Left lung (tissue), 10 donors: ENCODE data around the gene LARGE1. TPM values are rescaled to one million over a fixed set of nuclear protein-coding genes. Genes with fewer than 3 reads are reported as not detected.

Source experiments
- ATAC-seq: fragments of 200-7000 bp; cut with Tn5 transposase; one replicate; pipeline ENCODE4 v1.9.1; 2020; ENCODE audit warnings: moderate library complexity
- DNase-seq, 4 donors: peaks; one replicate each; pipeline ENCODE4 v3.0.0-alpha.2; 2013 to 2020
- H3K27ac ChIP-seq, 2 donors: fragments of 200-600 bp; sonication (generic) in 1 of 2; one replicate each; pipeline versions ENCODE4 v1.5.0 to v1.8.0; 2020 to 2021
- H3K27me3 ChIP-seq, 2 donors: fragments of 200-600 bp; sonication (generic) in 1 of 2; one replicate each; pipeline versions ENCODE4 v1.5.0 to v1.8.0; 2020 to 2021
- H3K36me3 ChIP-seq, 2 donors: fragments of 200-600 bp; sonication (generic) in 1 of 2; one replicate each; pipeline versions ENCODE4 v1.5.0 to v1.8.0; 2020 to 2021
- H3K4me1 ChIP-seq, 2 donors: fragments of 200-600 bp; one replicate each; pipeline ENCODE4 v1.8.0; 2021
- H3K4me3 ChIP-seq, 2 donors: fragments of 200-600 bp; sonication (generic) in 1 of 2; one replicate each; pipeline versions ENCODE4 v1.5.0 to v1.8.0; 2020 to 2021; ENCODE audit warnings: mild to moderate bottlenecking in 1 of 2
- H3K9me3 ChIP-seq, 2 donors: fragments of 200-600 bp; sonication (generic) in 1 of 2; one replicate each; pipeline versions ENCODE4 v1.5.0 to v1.8.0; 2020 to 2021
- intact Hi-C, 2 donors: fragments of 100-400 bp; cut with DNase I; formaldehyde crosslinking; loops; one replicate each; pipeline versions ENCODE4 v1.11.2 to v1.14.2; 2022
- polyA plus RNA-seq, 6 donors: library from polyadenylated mRNA; unstranded; fragments of 120-200 nt; gene quantifications; one replicate each; pipeline ENCODE4 v1.2.1, GENCODE V29; 2013; ENCODE audit not compliant: insufficient read length in 6 of 6
- total RNA-seq, 2 donors: library from RNA; stranded (reverse); fragmentation: NEBNext Ultra II Directional; extraction: Animal tissue kit (Norgen Biotek cat#: 25700); gene quantifications; one replicate each; pipeline ENCODE4 v1.2.1, GENCODE V29; 2021
- TF ChIP-seq, protein P1 (sequence below), 2 donors: fragments of 200-600 bp; sonication (generic) in 1 of 2; IDR thresholded peaks; one replicate each; pipeline versions ENCODE4 v1.5.0 to v1.8.0; 2021; ENCODE audit warnings: antibody characterized with exemption in 2 of 2
- donor health status: DM: no; HTN: yes; CAD: no.
- donor health status: DM: no; HTN: no; CAD: no.

The LARGE1 gene
- total and polyA plus RNA-seq, 8 donors = 22.4 to 36.1 (median 33.2) TPM

DNA sequence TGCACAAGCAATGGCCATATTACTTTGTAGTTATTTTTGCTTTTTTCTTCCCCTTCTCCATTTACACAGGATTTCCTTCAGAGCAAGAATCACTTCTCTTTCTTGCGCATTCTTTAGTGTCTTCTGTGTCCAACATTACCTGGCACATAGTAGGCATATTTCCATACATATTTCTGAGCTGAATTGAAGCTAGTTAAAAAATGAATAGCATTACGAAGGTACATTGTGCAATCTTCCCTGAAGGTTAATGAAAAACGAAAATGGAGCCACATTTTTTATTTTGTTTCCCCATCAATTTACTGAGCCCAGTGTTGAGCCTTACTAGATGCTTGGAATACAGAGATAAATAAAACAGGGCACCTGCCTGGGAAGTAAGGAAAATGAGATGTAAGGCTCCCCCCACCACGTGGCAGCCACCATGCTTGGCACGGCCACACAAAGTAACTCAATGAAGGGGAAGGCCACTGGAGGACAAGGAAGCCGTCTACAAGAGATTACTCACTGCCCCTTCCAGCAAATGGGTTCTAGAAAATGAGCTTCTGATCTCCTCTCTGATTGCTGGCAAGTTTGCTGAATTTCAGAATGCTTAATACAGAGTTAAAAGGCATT lies 381.9 kb downstream of the LARGE1 start:
- no peak overlapping the region for H3K4me3 ChIP-seq
- ATAC-seq = no peak
- no peak for DNase-seq

DNA sequence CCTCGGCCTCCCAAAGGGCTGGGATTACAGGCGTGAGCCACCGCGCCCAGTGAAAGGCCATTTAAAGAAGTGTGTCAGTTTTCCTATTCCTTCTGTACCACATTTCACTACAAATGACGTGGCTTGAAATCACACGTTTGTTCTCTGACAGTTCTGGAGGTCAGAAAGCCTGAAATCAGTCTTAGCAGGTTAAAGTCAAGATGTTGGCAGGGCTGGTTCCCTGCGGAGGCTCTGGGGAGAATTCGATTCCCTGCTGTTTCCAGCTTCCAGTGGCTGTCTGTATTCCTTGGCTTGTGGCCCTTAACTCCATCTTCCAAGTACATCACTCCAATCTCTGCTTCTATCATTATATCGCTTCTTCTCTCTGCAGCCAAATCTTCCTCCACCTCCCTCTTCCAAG lies 383.2 kb downstream of the LARGE1 start:
- Histone ChIP-seq H3K27me3 (no peaks in the 10 kb centered on the region), H3K27ac (no peak overlapping the region), H3K4me3 (no peak overlapping the region), H3K36me3 (no peaks in the 10 kb centered on the region), H3K9me3 (no peaks in the 10 kb centered on the region), H3K4me1 (no peaks in the 10 kb centered on the region)
- TF ChIP-seq, protein P1, sequence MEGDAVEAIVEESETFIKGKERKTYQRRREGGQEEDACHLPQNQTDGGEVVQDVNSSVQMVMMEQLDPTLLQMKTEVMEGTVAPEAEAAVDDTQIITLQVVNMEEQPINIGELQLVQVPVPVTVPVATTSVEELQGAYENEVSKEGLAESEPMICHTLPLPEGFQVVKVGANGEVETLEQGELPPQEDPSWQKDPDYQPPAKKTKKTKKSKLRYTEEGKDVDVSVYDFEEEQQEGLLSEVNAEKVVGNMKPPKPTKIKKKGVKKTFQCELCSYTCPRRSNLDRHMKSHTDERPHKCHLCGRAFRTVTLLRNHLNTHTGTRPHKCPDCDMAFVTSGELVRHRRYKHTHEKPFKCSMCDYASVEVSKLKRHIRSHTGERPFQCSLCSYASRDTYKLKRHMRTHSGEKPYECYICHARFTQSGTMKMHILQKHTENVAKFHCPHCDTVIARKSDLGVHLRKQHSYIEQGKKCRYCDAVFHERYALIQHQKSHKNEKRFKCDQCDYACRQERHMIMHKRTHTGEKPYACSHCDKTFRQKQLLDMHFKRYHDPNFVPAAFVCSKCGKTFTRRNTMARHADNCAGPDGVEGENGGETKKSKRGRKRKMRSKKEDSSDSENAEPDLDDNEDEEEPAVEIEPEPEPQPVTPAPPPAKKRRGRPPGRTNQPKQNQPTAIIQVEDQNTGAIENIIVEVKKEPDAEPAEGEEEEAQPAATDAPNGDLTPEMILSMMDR (IDR thresholded peaks at IDR 0.05) = no peak
- ATAC-seq (no peak), DNase-seq (no peak)
- intact Hi-C loops = no loop called here

More for the DNA sequence above, 381.9 kb downstream of the LARGE1 start:
- Histone ChIP-seq H3K27ac (no peak overlapping the region), H3K9me3 (no peaks in the 10 kb centered on the region), H3K36me3 (no peaks in the 10 kb centered on the region), H3K27me3 (no peaks in the 10 kb centered on the region), H3K4me1 (no peaks in the 10 kb centered on the region)
- intact Hi-C loops = no loop called here
- TF ChIP-seq, protein P1 (IDR thresholded peaks at IDR 0.05) = no peak

DNA sequence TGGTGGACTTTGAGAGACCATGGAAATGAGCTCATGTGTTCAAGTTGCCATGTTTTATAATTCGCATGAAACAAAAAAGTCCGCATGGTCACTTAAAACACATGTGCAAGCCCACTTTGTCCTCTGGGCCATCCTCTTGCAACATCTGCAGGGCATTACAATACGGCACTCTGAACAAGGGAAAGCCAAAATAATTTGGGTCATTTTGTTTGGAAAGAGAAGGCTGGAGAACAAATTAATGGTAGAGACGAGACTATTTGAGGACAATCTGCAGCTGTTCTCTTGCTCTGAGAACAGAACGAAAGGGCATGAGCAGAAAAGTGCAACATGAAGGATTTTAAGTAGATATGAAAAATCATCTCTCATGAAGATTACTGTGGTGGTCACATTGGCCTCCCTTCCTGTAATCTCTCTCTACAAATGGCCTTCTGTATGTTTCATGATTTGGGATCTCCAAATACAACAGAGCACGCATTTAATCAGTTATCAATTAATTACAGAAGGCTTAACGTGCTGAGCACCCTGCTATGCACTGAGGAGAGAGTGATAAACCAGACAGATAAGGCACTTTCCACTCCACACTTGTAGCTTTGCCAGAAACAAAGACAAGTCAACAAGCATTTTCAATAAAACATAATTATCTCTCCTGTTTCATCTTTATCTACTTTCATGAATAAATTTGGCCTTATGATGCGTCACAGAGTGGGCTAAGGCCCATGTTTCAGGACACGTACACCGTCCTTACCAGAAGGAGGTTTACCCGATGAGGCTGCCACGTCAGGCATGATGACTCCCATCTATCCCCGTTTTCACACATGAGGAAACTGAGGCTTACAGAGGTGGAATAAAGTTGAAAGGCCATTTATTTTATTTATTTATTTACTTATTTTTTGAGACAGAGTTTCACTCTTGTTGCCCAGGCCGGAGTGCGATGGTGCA lies 384.1 kb downstream of the LARGE1 start:
- Histone ChIP-seq H3K27ac (no peak overlapping the region), H3K27me3 (no peaks in the 10 kb centered on the region), H3K4me1 (no peaks in the 10 kb centered on the region), H3K36me3 (no peaks in the 10 kb centered on the region), H3K4me3 (no peak overlapping the region), H3K9me3 (no peaks in the 10 kb centered on the region)
- intact Hi-C loops = no loop called here
- TF ChIP-seq, protein P1 (IDR thresholded peaks at IDR 0.05) = no peak
- DNase-seq = peak in 2 of 4 donors; percentile 32 to 61
- ATAC-seq = no peak

DNA sequence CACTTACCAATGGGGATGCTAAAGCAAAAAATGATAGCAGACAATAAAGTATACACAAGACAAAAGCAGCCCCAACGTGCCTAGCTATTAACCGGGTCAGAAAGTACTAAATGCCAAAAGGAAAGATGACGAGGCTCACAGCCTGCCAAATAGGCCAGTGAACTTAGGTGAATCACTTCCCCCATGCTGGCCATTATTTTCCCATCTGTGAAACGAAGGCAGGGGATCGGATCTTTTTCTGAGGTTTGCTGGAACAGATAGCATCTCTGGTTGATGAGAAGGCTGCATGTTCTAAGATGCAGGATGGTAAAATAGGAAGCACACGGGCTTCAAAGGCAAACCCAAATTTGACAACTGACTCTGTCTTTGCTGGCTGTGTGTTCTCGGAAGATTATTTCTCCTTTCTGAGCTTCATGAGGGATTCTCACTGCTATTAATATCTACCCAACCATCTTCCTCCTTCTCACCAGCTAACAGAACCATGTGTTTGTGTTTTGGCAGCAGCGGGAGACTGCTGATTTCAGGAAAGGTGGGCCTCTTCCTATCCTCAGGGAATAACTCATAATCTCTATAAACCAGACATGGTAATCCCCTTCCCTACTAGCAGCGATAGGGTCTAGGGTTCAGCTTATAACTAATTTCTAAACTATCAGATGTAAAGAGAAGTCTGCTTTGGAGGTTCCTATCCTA lies 390.7 kb downstream of the LARGE1 start:
- no peak overlapping the region for H3K27ac ChIP-seq
- intact Hi-C loops = no loop called here
- no peaks in the 10 kb centered on the region for H3K9me3 ChIP-seq
- TF ChIP-seq, protein P1 (IDR thresholded peaks at IDR 0.05) = no peak
- H3K27me3 ChIP-seq = no peaks in the 10 kb centered on the region
- no peaks in the 10 kb centered on the region for H3K36me3 ChIP-seq
- ATAC-seq (no peak), DNase-seq (no peak)
- H3K4me1 ChIP-seq = no peaks in the 10 kb centered on the region
- no peak overlapping the region for H3K4me3 ChIP-seq

DNA sequence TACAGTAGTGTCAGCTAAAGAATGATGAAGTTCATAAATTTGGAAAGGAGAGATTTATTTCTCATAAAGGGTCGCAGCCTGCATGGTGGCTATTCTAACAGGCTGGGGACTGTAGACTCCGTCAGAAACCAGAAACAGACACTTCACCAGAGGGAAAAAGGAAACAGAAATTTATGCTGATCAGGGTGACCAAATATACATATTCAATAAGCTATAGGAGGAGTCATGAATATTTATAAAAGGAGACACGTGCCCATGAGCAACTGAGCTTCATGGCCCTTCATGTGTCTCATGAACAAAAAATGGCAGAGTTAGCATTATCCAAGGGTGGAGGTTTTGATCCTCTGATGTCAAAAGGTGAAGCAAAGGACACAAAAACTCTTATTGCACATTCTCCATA lies 392.1 kb downstream of the LARGE1 start:
- ATAC-seq (no peak), DNase-seq (no peak)
- Histone ChIP-seq H3K36me3 (no peaks in the 10 kb centered on the region), H3K27ac (no peak overlapping the region), H3K27me3 (no peaks in the 10 kb centered on the region), H3K9me3 (no peaks in the 10 kb centered on the region), H3K4me1 (no peaks in the 10 kb centered on the region), H3K4me3 (no peak overlapping the region)
- intact Hi-C loops = no loop called here
- TF ChIP-seq, protein P1 (IDR thresholded peaks at IDR 0.05) = no peak
